MM.1S (cell line): ENCODE data around the gene OR8S1.

Experiments
- CTCF ChIP-seq: fragments of 300-600 bp; sonication (generic); IDR thresholded peaks from 2 replicates; pipeline ENCODE4 v1.5.1; 2016; ENCODE audit warnings: antibody characterized with exemption, low read length, mixed read lengths
- EZH2 ChIP-seq: fragments of 300-600 bp; sonication (generic); optimal IDR thresholded peaks from 2 replicates; pipeline ENCODE3; 2017; ENCODE audit warnings: low read depth, mild to moderate bottlenecking, antibody characterized with exemption, low read length, mixed read lengths

- TF ChIP-seq CTCF: no peak
- no peak for TF ChIP-seq EZH2
These were observed 11.2 kb downstream of the OR8S1 start for GRCh38 chr12:48536602-48537001.
